GM18505 (cell line): Measurements from ENCODE around the gene TTC14.
"Not testable (repeated sequence)": the region's sequence is repeated elsewhere in the genome, so short reads cannot be mapped to it uniquely, and the experiment has no call there.

Experiments used
- ATAC-seq: cut with Tn5 transposase; IDR thresholded peaks from one replicate; pipeline ENCODE4 v1.9.1; 2021; ENCODE audit not compliant: unreplicated experiment
- POLR2A ChIP-seq: IDR thresholded peaks from 4 replicates; pipeline ENCODE4 v1.6.1; 2011; ENCODE audit warnings: borderline replicate concordance; ENCODE audit not compliant: insufficient read depth, insufficient read length; ENCODE audit errors: extremely low read depth

The TTC14 gene

GRCh38 chr3:180612364-180612763 is 10.4 kb downstream of the TTC14 start:
- no peak for ATAC-seq
- no peak for TF ChIP-seq POLR2A

DNA sequence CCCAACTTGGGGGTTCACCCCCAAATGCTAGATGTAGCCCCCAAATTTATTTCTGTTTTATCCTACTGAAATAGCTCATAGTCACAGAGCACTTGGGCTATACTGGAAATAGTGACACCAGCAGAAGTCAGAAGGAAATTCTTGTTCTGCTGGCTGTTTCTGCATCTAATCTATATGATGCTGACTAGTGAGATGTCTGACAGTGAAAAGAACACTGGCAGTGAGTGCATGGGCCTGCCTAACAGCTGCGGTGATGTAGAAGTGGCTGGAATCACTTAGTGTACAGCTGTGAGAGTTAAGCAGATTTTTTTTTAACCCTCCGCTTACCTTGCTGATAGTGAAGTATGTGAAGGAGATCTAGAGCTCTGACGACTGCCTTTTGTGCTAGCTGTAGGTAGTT is 14.0 kb downstream of the TTC14 start:
- no peak for ATAC-seq
- no peak for TF ChIP-seq POLR2A

- no peak for ATAC-seq
- no peak for TF ChIP-seq POLR2A
Observed at GRCh38 chr3:180617049-180617448, 15.1 kb downstream of the TTC14 start.

DNA sequence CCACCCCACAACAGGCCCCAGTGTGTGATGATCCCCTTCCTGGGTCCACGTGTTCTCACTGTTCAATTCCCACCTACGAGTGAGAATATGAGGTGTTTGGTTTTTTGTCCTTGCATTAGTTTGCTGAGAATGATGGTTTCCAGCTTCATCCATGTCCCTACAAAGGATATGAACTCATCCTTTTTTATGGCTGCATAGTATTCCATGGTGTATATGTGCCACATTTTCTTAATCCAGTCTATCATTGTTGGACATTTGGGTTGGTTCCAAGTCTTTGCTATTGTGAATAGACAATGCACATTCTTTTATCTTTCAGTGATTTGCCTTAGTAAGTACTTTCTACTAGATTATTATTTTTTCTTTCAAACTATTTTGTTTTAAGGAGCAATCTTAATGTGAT is 16.6 kb downstream of the TTC14 start:
- not testable (repeated sequence) for ATAC-seq

GRCh38 chr3:180619723-180620122 is 17.8 kb downstream of the TTC14 start:
- no peak for TF ChIP-seq POLR2A
- ATAC-seq = no peak

DNA sequence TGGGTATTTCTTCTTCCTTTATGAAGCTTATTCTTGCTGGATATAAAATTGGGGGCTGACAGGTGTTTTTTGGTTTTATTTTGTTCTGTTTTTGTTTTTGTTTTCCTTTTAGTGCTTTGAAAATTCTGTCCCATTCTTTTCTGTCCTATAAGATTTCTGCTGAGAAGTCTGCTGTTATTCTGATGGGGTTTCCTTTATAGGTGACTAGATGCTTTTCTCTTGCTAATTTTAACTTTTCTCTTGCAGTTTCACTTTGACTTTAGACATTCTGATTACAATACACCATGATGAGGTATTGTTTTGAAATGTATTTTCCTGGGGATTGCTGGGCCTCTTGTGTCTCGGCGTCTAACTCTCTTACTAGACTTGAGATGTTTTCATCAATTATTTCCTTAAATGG is 22.8 kb downstream of the TTC14 start:
- TF ChIP-seq POLR2A = no peak
- peak; percentile 59 for ATAC-seq

GRCh38 chr3:180626844-180627243 is 24.9 kb downstream of the TTC14 start:
- TF ChIP-seq POLR2A = no peak
- peak; percentile 92 for ATAC-seq

- no peak for ATAC-seq
- no peak for TF ChIP-seq POLR2A
Observed at GRCh38 chr3:180630371-180630770, 28.4 kb downstream of the TTC14 start.

DNA sequence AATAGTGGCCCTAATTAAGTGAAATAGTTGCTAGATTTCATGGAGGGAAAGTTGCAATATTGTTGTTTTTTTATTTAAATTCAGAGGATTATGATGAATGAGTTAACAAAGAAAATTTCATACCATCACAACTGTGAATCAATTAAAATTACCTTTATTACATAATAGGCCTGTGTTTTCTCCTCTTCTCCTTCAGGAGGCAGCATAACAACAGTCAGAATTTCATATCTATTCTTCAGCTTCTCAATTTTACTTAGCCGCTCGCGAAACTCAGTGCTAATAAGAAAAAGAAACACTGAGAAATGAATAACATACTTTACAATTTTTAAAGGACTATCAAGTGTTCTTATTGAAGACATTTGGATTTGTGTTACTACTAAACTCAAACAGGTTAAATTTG is 29.4 kb downstream of the TTC14 start:
- no peak for ATAC-seq
- TF ChIP-seq POLR2A = no peak

- ATAC-seq = no peak
- TF ChIP-seq POLR2A = no peak
Observed at GRCh38 chr3:180633722-180634121, 31.8 kb downstream of the TTC14 start.

- ATAC-seq = no peak
- TF ChIP-seq POLR2A = no peak
Observed at GRCh38 chr3:180640987-180641386, 39.0 kb downstream of the TTC14 start.

DNA sequence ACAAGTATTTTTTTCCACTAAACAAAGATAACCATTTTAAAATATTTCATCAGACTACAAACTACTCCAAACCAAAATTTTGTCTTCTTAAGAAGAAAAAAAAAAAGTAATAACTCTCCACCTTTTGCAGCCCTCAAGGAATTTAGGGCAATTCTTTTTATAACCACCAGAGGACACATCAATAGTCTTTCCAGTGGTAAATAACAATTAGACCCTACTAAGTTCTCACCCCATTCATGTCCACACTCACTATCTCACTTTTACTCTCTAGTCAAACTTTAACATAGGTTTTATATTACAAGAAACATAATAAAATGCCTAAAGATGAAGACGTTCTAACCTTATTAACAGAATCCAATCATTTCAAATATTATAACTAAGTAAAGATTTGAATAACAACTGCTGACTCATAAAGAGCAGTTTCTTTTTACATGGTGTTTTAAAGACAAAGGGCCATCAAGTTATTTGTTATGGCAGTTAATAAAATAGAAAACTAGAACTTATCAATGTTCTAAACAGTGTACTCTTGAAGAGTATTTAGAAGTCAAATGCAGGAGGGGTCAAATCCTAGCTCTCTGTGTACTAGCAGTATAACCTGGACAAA is 44.3 kb downstream of the TTC14 start:
- ATAC-seq = no peak
- no peak for TF ChIP-seq POLR2A

- no peak for ATAC-seq
- no peak for TF ChIP-seq POLR2A
Observed at GRCh38 chr3:180656406-180656805, 54.4 kb downstream of the TTC14 start.

- no peak for ATAC-seq
- no peak for TF ChIP-seq POLR2A
Observed at GRCh38 chr3:180657094-180657493, 55.1 kb downstream of the TTC14 start.
